ENCODE measurements around the gene GPRASP1. TPM values are rescaled to one million over a fixed set of nuclear protein-coding genes. Genes with fewer than 3 reads are reported as not detected.

The GPRASP1 gene
- total and polyA plus RNA-seq, 10 of the 15 experiments (the other 5 are each of a cell fraction or from before 2014, with no cell fraction given), result 0.03 to 0.46 (median 0.14) TPM

GRCh38 chrX:102696306-102696705, 45.0 kb downstream of the GPRASP1 start:
- in situ Hi-C loops (cut with MboI), result no loop called here
- Histone ChIP-seq H3K4me3 (no peak overlapping the region), H3K4me1 (ENCODE audit: control insufficient read depth, insufficient read depth, low read length) (no peaks in the 10 kb centered on the region), H3K27me3 (replicated peaks in 1 of 2; ENCODE audit: control insufficient read depth in 2 of 2, insufficient read depth in 2 of 2, low read length in 1 of 2) (no peaks in the 10 kb centered on the region), H3K27ac (ENCODE audit: control insufficient read depth, insufficient read depth) (no peak overlapping the region), H3K9me3 (replicated peaks; ENCODE audit: control insufficient read depth, insufficient read depth, low read length) (no peaks in the 10 kb centered on the region), H3K9ac (ENCODE audit: control insufficient read depth, insufficient read depth, low read length) (no peak overlapping the region), H2AFZ (ENCODE audit: control insufficient read depth, low read depth, low read length) (no peak overlapping the region), H4K20me1 (ENCODE audit: control insufficient read depth, insufficient read depth) (no peaks in the 10 kb centered on the region), H3K79me2 (ENCODE audit: control insufficient read depth, insufficient read depth, low read length) (no peaks in the 10 kb centered on the region), H3K4me2 (ENCODE audit: control insufficient read depth, insufficient read depth) (no peak overlapping the region), H3K36me3 (ENCODE audit: control insufficient read depth in 2 of 2, insufficient read depth in 2 of 2, low read length in 1 of 2) (no peaks in the 10 kb centered on the region)
- DNase-seq (ENCODE audit: low read depth, low spot score) (no peak), FAIRE-seq (no peak), ATAC-seq (no peak)
- CTCF ChIA-PET, result no interaction called here
- RAD21 ChIA-PET (ENCODE audit: unreplicated experiment), result no interaction called here
- intact Hi-C loops (cut with micrococcal nuclease; ENCODE audit: unreplicated experiment), result no loop called here
- no TSS peak for BruUV-seq (replicated peaks)
- SMC1A ChIA-PET (ENCODE audit: uncharacterized antibody, unreplicated experiment), result no interaction called here
- TF ChIP-seq HDAC2 (IDR thresholded peaks at IDR 0.05) (no peak), MXI1 (IDR thresholded peaks at IDR 0.05; ENCODE audit: low read depth, low read length) (no peak), MEF2A (IDR thresholded peaks at IDR 0.05; ENCODE audit: insufficient read depth, low read depth, low read length) (no peak), RAD21 (IDR thresholded peaks at IDR 0.05; ENCODE audit: insufficient read depth, low read depth, low read length) (no peak), ELK1 (IDR thresholded peaks at IDR 0.05; ENCODE audit: low read depth, low read length) (no peak), STAT3 (IDR thresholded peaks at IDR 0.05; ENCODE audit: low read depth, low read length) (no peak), GATAD2B (conservative IDR thresholded peaks at IDR 0.05; ENCODE audit: low read depth) (no peak), ZBTB11 (CRISPR knock-in tag; IDR thresholded peaks at IDR 0.05) (no peak), NR2C1 (IDR thresholded peaks at IDR 0.05) (no peak), ZNF384 (IDR thresholded peaks at IDR 0.05; ENCODE audit: borderline replicate concordance, low read depth, low read length) (no peak), E2F8 (IDR thresholded peaks at IDR 0.05; ENCODE audit: low read depth, partially characterized antibody) (no peak), YBX1 (IDR thresholded peaks at IDR 0.05) (no peak), ZNF24 (IDR thresholded peaks at IDR 0.05) (no peak)
- POLR2A ChIA-PET, result no interaction called here
